Fibroblast of lung (primary cell): ENCODE results near the gene MARVELD1.

ENCODE experiments used
- EZH2 ChIP-seq: IDR thresholded peaks from 2 replicates; pipeline ENCODE4 v1.5.1; 2012; ENCODE audit warnings: low read length, control low read depth, mild to moderate bottlenecking; ENCODE audit errors: missing control alignments
- TF ChIP-seq, protein P1 (sequence below), 2 donors: IDR thresholded peaks in 1 of 2; conservative IDR thresholded peaks in 1 of 2; 1 replicate in 1 of 2; 2 replicates in 1 of 2; pipeline ENCODE4 v1.5.1; 2011 to 2012; ENCODE audit warnings: low read length in 2 of 2, control low read depth in 1 of 2, inconsistent platforms in 1 of 2, low read depth in 1 of 2, mild to moderate bottlenecking in 1 of 2

- TF ChIP-seq, protein P1, sequence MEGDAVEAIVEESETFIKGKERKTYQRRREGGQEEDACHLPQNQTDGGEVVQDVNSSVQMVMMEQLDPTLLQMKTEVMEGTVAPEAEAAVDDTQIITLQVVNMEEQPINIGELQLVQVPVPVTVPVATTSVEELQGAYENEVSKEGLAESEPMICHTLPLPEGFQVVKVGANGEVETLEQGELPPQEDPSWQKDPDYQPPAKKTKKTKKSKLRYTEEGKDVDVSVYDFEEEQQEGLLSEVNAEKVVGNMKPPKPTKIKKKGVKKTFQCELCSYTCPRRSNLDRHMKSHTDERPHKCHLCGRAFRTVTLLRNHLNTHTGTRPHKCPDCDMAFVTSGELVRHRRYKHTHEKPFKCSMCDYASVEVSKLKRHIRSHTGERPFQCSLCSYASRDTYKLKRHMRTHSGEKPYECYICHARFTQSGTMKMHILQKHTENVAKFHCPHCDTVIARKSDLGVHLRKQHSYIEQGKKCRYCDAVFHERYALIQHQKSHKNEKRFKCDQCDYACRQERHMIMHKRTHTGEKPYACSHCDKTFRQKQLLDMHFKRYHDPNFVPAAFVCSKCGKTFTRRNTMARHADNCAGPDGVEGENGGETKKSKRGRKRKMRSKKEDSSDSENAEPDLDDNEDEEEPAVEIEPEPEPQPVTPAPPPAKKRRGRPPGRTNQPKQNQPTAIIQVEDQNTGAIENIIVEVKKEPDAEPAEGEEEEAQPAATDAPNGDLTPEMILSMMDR (conservative IDR thresholded peaks at IDR 0.05 in 1 of 2, IDR thresholded peaks at IDR 0.05 in 1 of 2; ENCODE audit: low read depth in 1 of 2, low read length in 2 of 2), result no peak
- no peak for TF ChIP-seq EZH2
These were observed at the start of gene MARVELD1 for GRCh38 chr10:97713339-97713825.
